ENCODE results near the gene ZNF385C.

- TF ChIP-seq CTCF (IDR thresholded peaks at IDR 0.05; ENCODE audit: borderline replicate concordance, extremely low read depth, low read length, poor library complexity, severe bottlenecking) = no peak
- no peak for TF ChIP-seq EZH2 (IDR thresholded peaks at IDR 0.05; ENCODE audit: borderline replicate concordance, low read depth, low read length, severe bottlenecking)
Observed at GRCh38 chr17:42000413-42001133, 97.7 kb downstream of the ZNF385C start.
